ENCODE results near the gene BCL6B.
A peak's percentile ranks its signal among the peaks of the same experiment; 100 is the strongest.

DNA sequence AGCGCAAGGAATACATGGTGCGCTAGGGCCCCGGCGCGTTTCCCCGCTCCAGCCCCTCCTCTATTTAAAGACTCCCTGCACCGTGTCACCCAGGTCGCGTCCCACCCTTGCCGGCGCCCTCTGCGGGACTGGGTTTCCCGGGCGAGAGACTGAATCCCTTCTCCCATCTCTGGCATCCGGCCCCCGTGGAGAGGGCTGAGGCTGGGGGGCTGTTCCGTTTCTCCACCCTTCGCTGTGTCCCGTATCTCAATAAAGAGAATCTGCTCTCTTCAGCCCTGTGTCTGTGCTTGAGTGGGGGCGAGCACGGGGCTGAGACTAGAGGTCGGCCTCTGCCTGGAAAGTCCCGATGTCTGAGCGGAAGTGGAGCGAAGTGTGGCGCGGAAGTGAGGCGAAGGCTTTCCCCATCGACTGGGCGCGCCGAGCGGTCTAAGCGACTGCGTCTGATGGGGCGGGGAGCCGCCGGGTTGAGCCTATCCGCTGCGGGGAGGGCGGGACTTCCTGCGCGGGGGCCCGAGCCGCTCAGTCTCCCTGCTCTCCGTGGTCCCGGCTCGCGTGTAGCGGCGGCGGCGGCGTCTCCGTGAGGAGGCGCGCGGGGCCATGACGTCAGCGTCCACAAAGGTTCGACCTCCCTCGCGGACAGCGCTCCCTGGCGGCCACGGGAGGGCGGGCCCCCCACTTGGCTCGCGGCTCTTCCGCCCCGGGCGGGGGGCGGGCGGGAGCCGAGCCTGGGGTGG, 8.4 kb upstream of the BCL6B start:
- TF ChIP-seq, protein P1, sequence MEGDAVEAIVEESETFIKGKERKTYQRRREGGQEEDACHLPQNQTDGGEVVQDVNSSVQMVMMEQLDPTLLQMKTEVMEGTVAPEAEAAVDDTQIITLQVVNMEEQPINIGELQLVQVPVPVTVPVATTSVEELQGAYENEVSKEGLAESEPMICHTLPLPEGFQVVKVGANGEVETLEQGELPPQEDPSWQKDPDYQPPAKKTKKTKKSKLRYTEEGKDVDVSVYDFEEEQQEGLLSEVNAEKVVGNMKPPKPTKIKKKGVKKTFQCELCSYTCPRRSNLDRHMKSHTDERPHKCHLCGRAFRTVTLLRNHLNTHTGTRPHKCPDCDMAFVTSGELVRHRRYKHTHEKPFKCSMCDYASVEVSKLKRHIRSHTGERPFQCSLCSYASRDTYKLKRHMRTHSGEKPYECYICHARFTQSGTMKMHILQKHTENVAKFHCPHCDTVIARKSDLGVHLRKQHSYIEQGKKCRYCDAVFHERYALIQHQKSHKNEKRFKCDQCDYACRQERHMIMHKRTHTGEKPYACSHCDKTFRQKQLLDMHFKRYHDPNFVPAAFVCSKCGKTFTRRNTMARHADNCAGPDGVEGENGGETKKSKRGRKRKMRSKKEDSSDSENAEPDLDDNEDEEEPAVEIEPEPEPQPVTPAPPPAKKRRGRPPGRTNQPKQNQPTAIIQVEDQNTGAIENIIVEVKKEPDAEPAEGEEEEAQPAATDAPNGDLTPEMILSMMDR (conservative IDR thresholded peaks at IDR 0.05; ENCODE audit: low read length), result peak; percentile 46
- no peak for TF ChIP-seq EZH2phosphoT487 (IDR thresholded peaks at IDR 0.05; ENCODE audit: borderline replicate concordance)
